Muscle layer of duodenum (tissue), 2 donors: ENCODE measurements around the gene CRELD2.

Experiments used
- H3K27ac ChIP-seq: one replicate; pipeline ENCODE4 v1.7.0; 2013; ENCODE audit warnings: mild to moderate bottlenecking, low read length
- H3K27me3 ChIP-seq: one replicate; pipeline ENCODE4 v1.7.0; 2013; ENCODE audit warnings: low read depth, mild to moderate bottlenecking, control low read depth, low read length
- H3K36me3 ChIP-seq, 2 donors: one replicate each; pipeline ENCODE4 v1.7.0; 2013; ENCODE audit warnings: low read length in 2 of 2, control low read depth in 1 of 2, mild to moderate bottlenecking in 1 of 2; ENCODE audit not compliant: insufficient read depth in 2 of 2, control insufficient read depth in 1 of 2
- H3K4me1 ChIP-seq, 2 donors: one replicate each; pipeline ENCODE4 v1.7.0; 2013; ENCODE audit warnings: low read length in 2 of 2, mild to moderate bottlenecking in 2 of 2, control low read depth in 1 of 2, moderate library complexity in 1 of 2; ENCODE audit not compliant: insufficient read depth in 2 of 2, control insufficient read depth in 1 of 2
- H3K4me3 ChIP-seq, 2 donors: one replicate each; pipeline ENCODE4 v1.7.0; 2013; ENCODE audit warnings: low read length in 2 of 2, low read depth in 1 of 2, mild to moderate bottlenecking in 1 of 2
- H3K9me3 ChIP-seq, 2 donors: one replicate each; pipeline ENCODE4 v1.7.0; 2013; ENCODE audit warnings: low read length in 2 of 2, control low read depth in 1 of 2, mild to moderate bottlenecking in 1 of 2; ENCODE audit not compliant: control insufficient read depth in 1 of 2
- donor health status: healthy.

CRELD2 gene

DNA sequence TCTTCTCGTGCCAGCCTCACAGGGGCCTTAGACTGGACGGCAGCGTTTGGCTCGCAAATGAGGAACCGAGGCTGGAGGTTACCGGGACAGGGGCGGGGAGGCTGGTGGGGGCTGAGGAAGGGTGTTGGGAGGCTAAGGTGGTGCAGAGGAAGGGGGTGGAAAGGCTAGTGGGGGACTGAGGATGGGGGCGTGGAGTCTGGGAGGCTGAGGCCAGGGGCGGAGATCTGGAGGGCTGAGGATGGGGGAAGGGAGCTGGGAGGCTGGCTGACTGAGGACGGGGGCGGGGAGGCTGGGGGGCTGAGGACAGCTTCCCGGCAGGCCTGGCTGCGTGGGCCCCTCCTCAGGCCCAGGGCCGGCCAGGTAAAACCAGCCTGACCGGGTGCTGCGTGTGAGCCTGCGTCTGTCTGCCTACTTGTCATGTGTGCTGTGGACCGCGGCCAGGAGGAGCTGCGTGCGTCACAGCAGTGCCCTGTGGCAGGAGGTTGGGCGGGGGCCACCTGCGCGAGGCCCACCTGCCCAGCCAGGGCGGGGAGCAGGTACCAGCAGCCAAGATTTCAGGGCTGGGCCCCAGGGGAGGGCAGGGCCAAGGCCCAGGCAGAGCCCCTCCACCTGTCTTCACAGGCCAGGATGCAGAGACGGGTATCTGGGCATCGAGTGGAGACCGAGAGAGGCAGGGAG is 32.7 kb downstream of the CRELD2 start:
- peak overlapping the region; percentile 63 for H3K27ac ChIP-seq

GRCh38 chr22:49951678-49951985 is 33.2 kb downstream of the CRELD2 start:
- Histone ChIP-seq H3K27me3 (no peaks in the 10 kb centered on the region), H3K4me3 (no peak overlapping the region), H3K27ac (peak overlapping the region; percentile 51), H3K9me3 (no peaks in the 10 kb centered on the region), H3K4me1 (peaks cover 4 to 23% of the 10 kb centered on the region in 2 donors), H3K36me3 (no peaks in the 10 kb centered on the region)

More for the DNA sequence above, 32.7 kb downstream of the CRELD2 start:
- Histone ChIP-seq H3K36me3 (no peaks in the 10 kb centered on the region), H3K4me3 (no peak overlapping the region), H3K9me3 (no peaks in the 10 kb centered on the region), H3K27me3 (no peaks in the 10 kb centered on the region), H3K4me1 (peaks cover 4 to 23% of the 10 kb centered on the region in 2 donors)

GRCh38 chr22:49951986-49952896 is 33.8 kb downstream of the CRELD2 start:
- Histone ChIP-seq H3K9me3 (no peaks in the 10 kb centered on the region), H3K36me3 (no peaks in the 10 kb centered on the region), H3K27ac (peak overlapping the region; percentile 51), H3K4me1 (peaks cover 4 to 23% of the 10 kb centered on the region in 2 donors), H3K27me3 (no peaks in the 10 kb centered on the region), H3K4me3 (no peak overlapping the region)

GRCh38 chr22:49953027-49953679 is 34.7 kb downstream of the CRELD2 start:
- peaks cover 4 to 23% of the 10 kb centered on the region in 2 donors for H3K4me1 ChIP-seq
- H3K4me3 ChIP-seq: no peak overlapping the region
- no peaks in the 10 kb centered on the region for H3K9me3 ChIP-seq
- H3K36me3 ChIP-seq: no peaks in the 10 kb centered on the region
- H3K27ac ChIP-seq: no peak overlapping the region
- H3K27me3 ChIP-seq: no peaks in the 10 kb centered on the region

- Histone ChIP-seq H3K27ac (no peak overlapping the region), H3K4me3 (no peak overlapping the region), H3K27me3 (no peaks in the 10 kb centered on the region), H3K9me3 (no peaks in the 10 kb centered on the region), H3K4me1 (peaks cover 4 to 23% of the 10 kb centered on the region in 2 donors), H3K36me3 (no peaks in the 10 kb centered on the region)
Observed at GRCh38 chr22:49953680-49954344, 35.4 kb downstream of the CRELD2 start.

- Histone ChIP-seq H3K4me1 (peaks cover 9 to 23% of the 10 kb centered on the region in 2 donors), H3K4me3 (no peak overlapping the region), H3K36me3 (no peaks in the 10 kb centered on the region), H3K9me3 (no peaks in the 10 kb centered on the region), H3K27ac (no peak overlapping the region), H3K27me3 (no peaks in the 10 kb centered on the region)
Observed at GRCh38 chr22:49954354-49954753, 35.9 kb downstream of the CRELD2 start.

DNA sequence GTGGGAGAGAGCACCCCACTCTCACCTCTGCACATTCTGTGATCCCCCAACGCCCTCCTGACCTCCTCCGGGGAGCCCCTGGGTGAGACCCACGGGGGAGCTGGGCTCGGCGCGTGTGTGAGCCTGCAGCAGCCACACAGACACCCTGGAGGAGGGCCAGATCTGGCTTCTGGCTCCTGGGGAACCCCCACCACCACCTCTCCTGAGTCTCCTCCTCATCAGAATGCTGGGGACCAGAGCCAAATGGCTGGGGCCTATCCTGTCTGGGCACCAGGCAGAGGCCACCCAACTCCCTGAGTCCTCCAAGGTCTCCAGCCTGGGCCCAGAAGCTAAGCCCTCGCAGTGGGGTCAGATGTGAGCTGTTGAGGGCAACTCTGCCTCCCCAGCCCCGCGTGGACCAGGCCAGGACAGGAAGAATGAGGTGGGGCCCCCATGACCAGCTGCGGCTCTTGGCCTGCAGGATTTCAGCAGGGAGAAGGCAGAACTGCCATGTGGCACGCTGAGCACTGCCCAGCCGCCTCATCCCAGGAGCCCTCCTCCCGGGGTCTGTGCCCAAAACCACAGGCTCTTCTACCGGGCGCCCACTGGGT is 36.7 kb downstream of the CRELD2 start:
- Histone ChIP-seq H3K4me1 (peaks cover 13 to 27% of the 10 kb centered on the region in 2 donors), H3K36me3 (no peaks in the 10 kb centered on the region), H3K9me3 (no peaks in the 10 kb centered on the region), H3K4me3 (no peak overlapping the region), H3K27ac (no peak overlapping the region), H3K27me3 (no peaks in the 10 kb centered on the region)

DNA sequence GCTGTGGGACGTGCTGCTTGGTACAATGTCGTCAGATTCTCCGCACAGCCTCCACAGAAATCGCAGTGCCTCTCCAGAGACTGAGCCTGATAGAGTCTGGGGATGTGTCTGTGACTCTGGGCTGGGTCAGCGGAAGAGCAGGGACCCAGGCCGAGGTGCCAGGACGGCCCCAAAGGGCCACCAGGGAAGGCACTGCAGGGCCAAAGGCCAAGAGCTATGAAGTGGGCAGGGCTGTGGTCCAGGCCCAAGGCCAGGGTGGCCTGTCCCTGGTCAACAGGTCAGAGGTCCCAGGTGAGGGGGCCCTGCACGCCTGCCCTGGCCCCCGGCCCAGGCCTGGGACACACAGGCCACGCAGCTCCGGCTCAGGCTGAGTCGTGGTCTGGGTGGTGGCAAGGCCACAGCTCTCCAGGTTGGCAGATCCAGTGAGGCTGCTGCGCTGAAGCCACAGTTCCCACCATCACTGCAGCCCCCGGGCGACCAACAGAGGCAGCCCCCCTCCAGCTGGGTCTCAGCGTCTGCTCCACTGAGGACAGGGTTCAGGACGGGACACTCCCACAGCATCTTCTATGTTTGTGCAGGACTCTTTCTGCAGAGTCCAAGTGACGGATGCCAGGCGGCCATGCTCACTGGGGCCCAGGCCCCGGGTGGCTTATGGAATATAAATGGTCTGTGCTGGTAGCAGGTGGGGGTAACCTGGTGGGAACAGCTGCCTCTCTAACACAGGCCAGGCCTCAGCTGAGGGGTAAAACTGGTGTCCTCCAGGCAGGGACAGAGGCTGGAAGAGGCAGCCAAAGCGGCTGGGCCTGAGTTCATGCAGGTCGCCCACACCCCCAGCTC is 37.4 kb downstream of the CRELD2 start:
- H3K27ac ChIP-seq: no peak overlapping the region
- no peaks in the 10 kb centered on the region for H3K36me3 ChIP-seq
- H3K9me3 ChIP-seq: no peaks in the 10 kb centered on the region

DNA sequence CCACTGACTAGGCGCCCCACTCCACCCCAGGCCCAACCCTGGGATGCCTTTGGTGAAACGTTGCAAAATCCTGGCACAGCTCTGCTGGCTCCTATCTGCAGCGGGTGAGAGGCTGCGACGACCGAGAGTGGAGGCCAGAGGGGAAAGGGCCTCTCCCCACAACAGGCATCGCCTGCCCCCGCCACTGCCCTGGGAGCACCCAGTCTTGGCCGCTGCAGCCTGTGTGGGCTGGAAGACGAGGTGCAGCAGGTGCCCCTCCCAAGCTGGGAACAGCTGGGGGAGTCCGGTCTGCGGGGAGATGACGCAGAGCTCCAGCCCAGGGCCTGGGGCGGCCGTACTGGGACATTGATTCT is 38.0 kb downstream of the CRELD2 start:
- H3K9me3 ChIP-seq: no peaks in the 10 kb centered on the region
- H3K27me3 ChIP-seq: no peaks in the 10 kb centered on the region
- no peak overlapping the region for H3K4me3 ChIP-seq
- H3K4me1 ChIP-seq: peaks cover 13 to 27% of the 10 kb centered on the region in 2 donors
- no peaks in the 10 kb centered on the region for H3K36me3 ChIP-seq
- no peak overlapping the region for H3K27ac ChIP-seq

More for the DNA sequence above, 37.4 kb downstream of the CRELD2 start:
- Histone ChIP-seq H3K4me3 (no peak overlapping the region), H3K27me3 (no peaks in the 10 kb centered on the region), H3K4me1 (peaks cover 13 to 27% of the 10 kb centered on the region in 2 donors)
